ENCODE data around the gene ZNF662.
A peak's percentile ranks its signal among the peaks of the same experiment; 100 is the strongest.
"Not testable (repeated sequence)": the region's sequence is repeated elsewhere in the genome, so short reads cannot be mapped to it uniquely, and the experiment has no call there.

The ZNF662 gene

GRCh38 chr3:42880601-42881451, 25.1 kb upstream of the ZNF662 start:
- H3K36me3 Mint-ChIP-seq (ENCODE audit: low read depth) = no peaks in the 10 kb centered on the region
- peak; percentile 85 for TF ChIP-seq CTCF (IDR thresholded peaks at IDR 0.05)
- H3K4me1 Mint-ChIP-seq = peaks cover 9% of the 10 kb centered on the region
- no peaks in the 10 kb centered on the region for H3K9me3 Mint-ChIP-seq
- peak; percentile 89 for DNase-seq
- H3K27ac Mint-ChIP-seq = no peak overlapping the region
- peak overlapping the region; percentile 84 for H3K4me3 Mint-ChIP-seq
- peaks cover 37% of the 10 kb centered on the region for H3K27me3 Mint-ChIP-seq (ENCODE audit: low read depth, poor library complexity)

- peaks cover 32% of the 10 kb centered on the region for H3K27me3 Mint-ChIP-seq (ENCODE audit: low read depth, poor library complexity)
- not testable (repeated sequence) for H3K9me3 Mint-ChIP-seq; H3K27ac Mint-ChIP-seq; DNase-seq; H3K4me3 Mint-ChIP-seq; H3K4me1 Mint-ChIP-seq; H3K36me3 Mint-ChIP-seq (ENCODE audit: low read depth)
These were observed 22.6 kb upstream of the ZNF662 start for GRCh38 chr3:42883251-42883930.

- Mint-ChIP-seq H3K36me3 (ENCODE audit: low read depth) (no peaks in the 10 kb centered on the region), H3K27ac (no peak overlapping the region), H3K9me3 (no peaks in the 10 kb centered on the region), H3K4me3 (no peak overlapping the region), H3K4me1 (peaks cover 9% of the 10 kb centered on the region), H3K27me3 (ENCODE audit: low read depth, poor library complexity) (peaks cover 32% of the 10 kb centered on the region)
- no peak for DNase-seq
- no peak for TF ChIP-seq CTCF (IDR thresholded peaks at IDR 0.05)
These were observed 21.6 kb upstream of the ZNF662 start for GRCh38 chr3:42884324-42884723.

DNA sequence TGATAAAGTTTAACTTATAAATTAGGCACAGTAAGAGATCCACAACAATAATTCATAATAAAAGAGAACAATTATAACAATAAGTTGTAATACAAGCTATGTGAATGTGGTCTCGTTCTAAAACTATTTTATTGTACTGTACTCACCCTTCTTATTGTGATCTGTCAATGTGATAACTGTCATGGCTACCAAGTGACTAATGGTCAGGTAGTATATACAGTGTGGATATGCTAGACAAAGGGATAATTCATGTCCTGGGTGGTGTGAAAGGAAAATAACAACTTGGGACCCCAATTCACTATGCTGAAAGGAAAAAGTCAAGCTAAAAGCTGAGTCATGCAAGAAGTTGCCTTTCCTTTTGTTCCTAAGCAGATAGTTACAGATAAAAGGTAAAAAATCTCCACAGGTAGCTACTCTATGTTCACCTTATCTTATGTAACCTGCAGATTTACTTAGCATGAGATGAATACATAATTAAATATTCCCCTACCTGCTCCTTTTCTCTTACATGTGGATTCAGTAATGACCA, 19.6 kb upstream of the ZNF662 start:
- no peaks in the 10 kb centered on the region for H3K9me3 Mint-ChIP-seq
- DNase-seq = no peak
- no peak overlapping the region for H3K4me3 Mint-ChIP-seq
- no peak for TF ChIP-seq CTCF (IDR thresholded peaks at IDR 0.05)
- no peaks in the 10 kb centered on the region for H3K36me3 Mint-ChIP-seq (ENCODE audit: low read depth)
- peaks cover 4% of the 10 kb centered on the region for H3K4me1 Mint-ChIP-seq
- H3K27ac Mint-ChIP-seq = no peak overlapping the region
- H3K27me3 Mint-ChIP-seq (ENCODE audit: low read depth, poor library complexity) = peaks cover 18% of the 10 kb centered on the region

- peaks cover 18% of the 10 kb centered on the region for H3K27me3 Mint-ChIP-seq (ENCODE audit: low read depth, poor library complexity)
- H3K4me3 Mint-ChIP-seq = no peak overlapping the region
- TF ChIP-seq CTCF (IDR thresholded peaks at IDR 0.05) = no peak
- no peak for DNase-seq
- H3K27ac Mint-ChIP-seq = no peak overlapping the region
- H3K9me3 Mint-ChIP-seq = no peaks in the 10 kb centered on the region
- no peaks in the 10 kb centered on the region for H3K36me3 Mint-ChIP-seq (ENCODE audit: low read depth)
- no peaks in the 10 kb centered on the region for H3K4me1 Mint-ChIP-seq
These were observed 18.9 kb upstream of the ZNF662 start for GRCh38 chr3:42887084-42887483.

GRCh38 chr3:42891042-42891441, 14.9 kb upstream of the ZNF662 start:
- H3K27me3 Mint-ChIP-seq (ENCODE audit: low read depth, poor library complexity) = peaks cover 14% of the 10 kb centered on the region
- TF ChIP-seq CTCF (IDR thresholded peaks at IDR 0.05) = no peak
- no peaks in the 10 kb centered on the region for H3K9me3 Mint-ChIP-seq
- DNase-seq = no peak
- H3K27ac Mint-ChIP-seq = no peak overlapping the region
- H3K4me1 Mint-ChIP-seq = peaks cover 7% of the 10 kb centered on the region
- H3K4me3 Mint-ChIP-seq = no peak overlapping the region
- H3K36me3 Mint-ChIP-seq (ENCODE audit: low read depth) = no peaks in the 10 kb centered on the region

Data from nephron progenitor cell (in vitro differentiated cells).